ENCODE measurements around the gene OR2M7.
"Not testable (repeated sequence)": the region's sequence is repeated elsewhere in the genome, so short reads cannot be mapped to it uniquely, and the experiment has no call there.

OR2M7 gene, protein sequence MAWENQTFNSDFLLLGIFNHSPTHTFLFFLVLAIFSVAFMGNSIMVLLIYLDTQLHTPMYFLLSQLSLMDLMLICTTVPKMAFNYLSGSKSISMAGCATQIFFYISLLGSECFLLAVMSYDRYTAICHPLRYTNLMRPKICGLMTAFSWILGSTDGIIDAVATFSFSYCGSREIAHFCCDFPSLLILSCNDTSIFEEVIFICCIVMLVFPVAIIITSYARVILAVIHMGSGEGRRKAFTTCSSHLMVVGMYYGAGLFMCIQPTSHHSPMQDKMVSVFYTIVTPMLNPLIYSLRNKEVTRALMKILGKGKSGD

DNA sequence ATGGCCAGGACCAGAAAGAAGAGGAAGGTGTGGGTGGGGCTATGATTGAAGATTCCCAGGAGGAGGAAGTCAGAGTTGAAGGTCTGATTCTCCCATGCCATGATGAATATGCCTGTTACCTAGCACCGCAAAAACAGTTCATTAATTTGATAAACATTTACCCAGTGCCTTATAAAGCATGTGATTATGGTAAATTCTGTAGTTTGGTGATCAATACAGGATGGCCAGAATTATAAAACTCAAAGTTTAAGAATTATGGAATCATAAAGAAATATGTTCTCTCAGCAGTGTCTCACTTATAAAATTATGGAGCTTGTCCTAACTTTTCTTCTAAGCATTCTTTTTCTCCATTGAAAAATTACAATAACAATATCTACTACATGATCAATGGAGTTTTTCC is at the start of gene OR2M7:
OR2M7 (minus strand) TSS at position 101 of the 400 bp plus-strand sequence; CDS start at position 101, 0 bp downstream.
- FAIRE-seq: no peak

DNA sequence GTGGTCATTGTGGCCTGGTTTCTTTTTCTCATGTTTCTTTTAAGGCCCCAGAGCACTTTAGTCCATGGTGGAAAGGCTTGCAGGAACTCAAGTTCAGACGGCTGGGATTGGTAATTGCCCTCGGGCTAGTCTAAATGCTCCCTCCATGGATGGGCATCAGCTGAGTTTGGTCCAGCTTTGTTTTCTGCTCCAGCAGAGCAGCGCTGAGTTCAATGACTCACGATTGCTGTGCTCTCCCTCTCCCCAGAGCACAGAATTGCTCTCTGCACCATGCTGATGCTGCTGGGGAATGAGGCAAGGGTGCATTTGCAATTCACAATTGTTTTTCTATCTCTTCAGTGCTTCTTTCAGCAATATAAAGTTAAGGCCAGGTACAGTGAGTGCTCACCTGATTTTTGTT is 49.4 kb upstream of the OR2M7 start:
- FAIRE-seq (no peak), DNase-seq (ENCODE audit: insufficient read length, low spot score) (no peak)

More for the DNA sequence above, at the start of gene OR2M7:
- no peak for DNase-seq (ENCODE audit: insufficient read length, low spot score)

DNA sequence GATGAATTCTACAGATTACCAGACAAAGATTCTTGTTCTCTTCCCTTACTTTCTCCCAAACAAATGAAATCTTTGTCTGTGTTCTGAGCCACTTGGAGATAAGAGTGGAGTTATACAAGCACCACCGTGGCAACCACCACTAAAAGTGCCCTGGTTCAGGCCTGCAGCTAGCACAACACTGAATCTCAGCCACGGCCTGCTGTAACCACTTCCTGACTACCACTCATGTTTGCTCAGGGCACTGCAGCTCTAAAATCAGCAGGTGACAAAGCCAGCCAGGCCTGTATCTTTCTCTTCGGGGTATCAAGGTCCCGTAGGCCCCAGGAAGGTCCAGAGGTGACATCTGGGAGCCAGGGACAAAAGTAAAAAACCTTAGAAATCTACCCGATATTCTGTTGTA is 48.0 kb upstream of the OR2M7 start:
- FAIRE-seq (no peak), DNase-seq (ENCODE audit: insufficient read length, low spot score) (no peak)

DNA sequence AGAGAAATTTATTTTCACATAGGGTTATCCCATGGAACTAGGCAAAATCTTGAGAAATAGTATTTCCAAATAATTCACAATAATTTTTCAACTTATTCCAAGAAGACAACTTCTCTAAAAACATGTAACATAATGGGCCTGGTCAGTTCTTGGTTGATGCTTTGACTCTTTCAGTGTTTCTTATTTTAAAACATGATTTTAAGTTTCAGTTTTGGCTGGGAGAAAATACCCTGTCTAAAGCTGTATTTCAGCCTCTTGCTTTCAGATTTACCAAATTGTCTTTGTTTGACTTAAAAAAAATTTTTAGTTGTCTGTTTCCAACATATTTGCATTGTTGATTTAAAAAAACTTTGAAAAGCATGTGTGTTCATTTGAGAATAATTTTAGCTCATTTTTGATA is 42.2 kb upstream of the OR2M7 start:
- FAIRE-seq (no peak), DNase-seq (ENCODE audit: insufficient read length, low spot score) (no peak)

DNA sequence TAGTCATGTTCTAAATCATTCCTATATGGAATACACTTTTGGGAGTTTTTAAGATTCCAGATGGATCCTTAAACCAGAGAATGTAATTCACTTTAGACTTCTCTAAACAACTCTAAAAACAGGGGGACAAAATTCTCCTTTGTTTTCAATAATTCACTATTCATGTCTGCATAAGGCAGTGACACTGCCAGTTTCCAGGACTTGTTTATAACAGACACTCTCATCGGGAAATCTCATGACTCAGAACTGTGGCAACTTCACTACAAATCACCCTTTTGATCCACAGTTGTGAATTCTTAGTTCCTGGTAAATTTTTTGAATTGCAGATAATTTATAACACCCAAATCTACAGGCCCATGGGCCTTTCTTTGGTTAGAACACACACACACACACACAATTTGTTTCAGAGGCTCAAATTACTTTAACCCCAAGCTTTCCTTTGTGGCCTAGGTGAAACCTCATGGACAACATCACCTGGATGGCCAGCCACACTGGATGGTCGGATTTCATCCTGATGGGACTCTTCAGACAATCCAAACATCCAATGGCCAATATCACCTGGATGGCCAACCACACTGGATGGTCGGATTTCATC is 36.9 kb upstream of the OR2M7 start, which contains the start of gene OR2T4:
OR2T4 (plus strand) TSS at position 545 of the 595 bp plus-strand sequence; CDS start at position 545, 0 bp downstream.
- DNase-seq (ENCODE audit: insufficient read length, low spot score): no peak
- no peak for FAIRE-seq

DNA sequence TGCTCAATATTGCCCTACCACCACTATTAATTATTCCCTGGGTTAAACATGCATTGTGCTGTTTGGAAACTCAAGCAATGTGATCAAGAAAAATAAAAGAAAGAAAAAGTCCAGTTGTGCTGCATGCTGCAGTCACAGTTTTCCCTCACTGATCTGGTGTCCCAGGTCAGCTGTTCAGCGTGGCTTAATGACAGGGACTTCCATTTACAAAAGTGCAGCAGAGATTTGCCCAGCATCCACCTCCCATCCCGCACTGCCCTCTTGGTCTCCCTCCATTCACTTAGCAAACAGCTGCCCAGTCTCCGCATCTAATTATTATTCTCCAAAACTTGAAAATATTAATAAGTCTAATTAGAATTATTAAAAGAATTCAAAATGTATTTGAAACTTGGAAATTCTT is 35.0 kb upstream of the OR2M7 start:
- DNase-seq (ENCODE audit: insufficient read length, low spot score) (no peak), FAIRE-seq (no peak)

DNA sequence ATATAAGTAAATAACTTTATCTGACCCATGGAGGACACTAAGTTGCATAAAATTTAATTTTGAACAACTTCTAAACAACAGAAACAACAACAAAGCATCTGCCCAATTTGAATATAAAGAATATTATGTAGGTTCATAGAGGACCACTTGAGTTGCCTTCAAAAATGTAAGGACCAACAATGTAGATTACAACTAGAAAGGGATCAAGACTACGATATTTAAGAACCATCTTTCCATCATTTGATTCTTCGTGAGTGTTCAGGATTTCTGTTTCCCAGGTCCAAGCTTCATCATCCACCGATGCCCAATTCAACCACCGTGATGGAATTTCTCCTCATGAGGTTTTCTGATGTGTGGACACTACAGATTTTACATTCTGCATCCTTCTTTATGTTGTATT is 24.1 kb upstream of the OR2M7 start, which contains the start of gene OR14C36:
OR14C36 (plus strand) TSS at position 301 of the 400 bp plus-strand sequence; CDS start at position 301, 0 bp downstream.
- FAIRE-seq (no peak), DNase-seq (ENCODE audit: insufficient read length, low spot score) (no peak)

DNA sequence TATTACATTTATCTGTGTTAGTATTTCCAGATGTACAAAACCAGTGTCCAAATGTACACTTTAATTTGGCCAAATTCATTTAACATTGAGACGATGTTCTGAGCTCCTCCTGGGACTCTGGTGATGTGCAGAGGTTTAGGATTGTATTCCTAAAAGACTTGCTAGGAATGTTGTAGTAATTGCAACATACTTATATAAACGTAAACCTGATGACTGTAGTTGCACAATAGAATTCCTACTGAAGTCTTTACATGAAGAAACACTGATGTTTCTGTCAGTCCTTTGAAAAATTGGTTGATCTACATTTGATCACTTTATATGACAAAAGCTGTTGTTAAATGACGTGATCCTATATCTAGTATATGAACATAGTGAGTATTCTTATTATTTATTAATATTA is 19.1 kb upstream of the OR2M7 start:
- FAIRE-seq (no peak), DNase-seq (ENCODE audit: insufficient read length, low spot score) (no peak)

DNA sequence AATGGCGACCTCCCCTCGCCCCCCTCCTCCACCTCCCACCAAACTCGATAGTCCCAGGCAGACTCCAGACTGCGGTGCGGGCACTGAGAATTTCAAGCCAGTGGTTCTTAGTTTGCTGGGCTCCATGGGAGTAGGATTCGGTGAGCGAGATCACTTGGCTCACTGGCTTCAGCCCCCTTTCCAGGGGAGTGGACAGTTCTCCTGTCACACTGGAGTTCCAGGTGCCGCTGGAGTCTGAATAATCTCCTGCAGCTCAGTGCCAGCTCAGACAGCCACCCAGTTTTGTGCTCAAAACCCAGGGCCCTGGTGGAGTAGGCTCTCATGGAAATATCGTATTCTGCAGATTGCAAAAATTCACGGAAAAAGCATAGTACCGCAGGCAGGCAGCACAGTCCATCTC is 7.6 kb downstream of the OR2M7 start:
- FAIRE-seq: no peak
- DNase-seq (ENCODE audit: insufficient read length, low spot score): no peak

DNA sequence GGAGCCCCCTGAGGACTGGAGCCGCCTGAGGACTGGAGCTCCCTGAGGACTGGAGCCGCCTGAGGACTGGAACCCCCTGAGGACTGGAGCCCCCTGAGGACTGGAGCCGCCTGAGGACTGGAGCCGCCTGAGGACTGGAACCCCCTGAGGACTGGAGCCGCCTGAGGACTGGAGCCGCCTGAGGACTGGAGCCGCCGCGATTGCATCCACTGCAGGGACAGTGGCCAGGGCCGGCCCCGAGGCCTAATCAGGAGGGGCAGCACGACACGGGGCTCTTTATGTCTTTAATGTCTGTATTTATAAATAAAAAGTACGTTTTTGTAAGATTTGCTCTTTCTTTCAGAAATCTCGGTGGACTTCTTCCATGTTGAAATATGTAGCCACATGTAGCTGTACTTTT is 17.6 kb downstream of the OR2M7 start:
- FAIRE-seq; DNase-seq (ENCODE audit: insufficient read length, low spot score): not testable (repeated sequence)

DNA sequence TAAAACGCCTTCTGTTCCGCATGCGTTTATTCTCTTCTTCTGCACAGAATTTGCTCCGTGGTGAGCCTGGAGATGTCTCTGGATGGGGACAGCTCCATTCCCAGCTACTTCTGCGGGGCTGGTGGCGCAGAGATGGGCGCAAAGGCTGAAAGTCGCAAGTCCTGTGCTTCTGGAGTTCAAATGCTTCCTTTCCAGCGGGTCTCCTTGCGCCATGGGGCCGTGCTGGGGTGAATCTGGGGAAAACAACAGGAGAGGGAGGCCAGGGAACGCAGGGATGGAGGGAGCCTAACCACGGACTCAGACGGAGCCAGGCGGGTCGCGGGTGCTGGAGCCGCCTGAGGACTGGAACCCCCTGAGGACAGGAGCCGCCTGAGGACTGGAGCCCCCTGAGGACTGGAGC is 18.3 kb downstream of the OR2M7 start:
- FAIRE-seq (no peak), DNase-seq (ENCODE audit: insufficient read length, low spot score) (no peak)

DNA sequence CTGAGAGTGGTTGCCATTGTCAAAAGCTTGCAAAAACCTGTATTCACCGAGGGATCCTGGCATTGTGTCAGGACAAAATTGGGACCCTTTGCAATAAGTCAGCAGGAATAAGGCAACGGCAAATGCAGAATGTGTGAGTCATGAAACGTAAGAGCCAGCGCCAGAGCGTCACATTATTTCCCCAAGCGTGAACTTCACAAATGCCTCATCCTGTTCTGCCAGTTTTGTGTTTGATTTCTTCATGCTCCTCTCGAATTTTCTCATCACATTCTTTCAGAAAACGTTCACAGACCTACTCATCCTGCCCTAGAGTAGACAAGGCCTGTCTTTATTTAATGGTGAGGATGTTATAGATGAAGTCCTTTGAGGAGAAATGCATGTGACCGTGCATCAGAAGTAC is 18.7 kb downstream of the OR2M7 start:
- not testable (repeated sequence) for DNase-seq (ENCODE audit: insufficient read length, low spot score); FAIRE-seq

DNA sequence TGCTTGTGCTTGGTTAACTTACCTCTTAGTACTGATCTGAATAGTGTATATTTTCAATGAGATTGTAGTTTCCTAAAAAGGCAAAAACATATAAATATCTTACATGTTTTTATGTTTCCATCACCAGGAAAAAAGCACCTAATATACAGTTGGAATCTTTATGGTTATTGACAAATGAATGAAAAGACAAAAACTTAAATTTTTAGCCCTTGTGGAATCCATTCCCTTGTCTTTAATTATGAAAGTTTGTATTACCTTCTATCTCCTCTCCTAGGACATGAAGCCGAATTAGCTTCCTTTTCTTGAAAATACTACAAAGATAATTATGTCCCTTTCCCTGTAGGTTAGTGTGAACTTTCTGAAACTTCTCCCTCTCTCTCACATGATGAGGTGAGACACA is 21.0 kb downstream of the OR2M7 start, which contains the start of gene OR2T12:
OR2T12 (minus strand) TSS at position 101 of the 400 bp plus-strand sequence. CDS start 7,846 bp downstream, outside the sequence.
- DNase-seq (ENCODE audit: insufficient read length, low spot score) (no peak), FAIRE-seq (no peak)

DNA sequence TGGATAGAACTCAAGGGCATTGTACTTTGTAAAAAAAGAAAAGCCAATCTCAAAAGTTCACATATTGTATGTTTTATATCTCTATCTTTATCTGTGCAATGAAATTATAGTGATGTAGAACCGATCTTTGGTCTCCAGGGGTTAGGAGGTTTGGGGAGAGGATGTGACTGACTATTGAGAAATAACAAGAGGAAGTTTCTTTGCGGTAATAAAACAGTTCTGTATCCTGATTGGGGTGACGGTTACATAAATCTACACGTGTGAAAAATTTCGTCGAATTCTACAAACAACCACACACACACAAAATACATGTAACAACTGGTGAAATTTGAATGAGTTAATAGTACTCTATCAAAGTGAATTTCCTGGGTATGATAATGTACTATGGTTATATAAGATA is 36.0 kb downstream of the OR2M7 start:
- FAIRE-seq: no peak
- DNase-seq (ENCODE audit: insufficient read length, low spot score): no peak

DNA sequence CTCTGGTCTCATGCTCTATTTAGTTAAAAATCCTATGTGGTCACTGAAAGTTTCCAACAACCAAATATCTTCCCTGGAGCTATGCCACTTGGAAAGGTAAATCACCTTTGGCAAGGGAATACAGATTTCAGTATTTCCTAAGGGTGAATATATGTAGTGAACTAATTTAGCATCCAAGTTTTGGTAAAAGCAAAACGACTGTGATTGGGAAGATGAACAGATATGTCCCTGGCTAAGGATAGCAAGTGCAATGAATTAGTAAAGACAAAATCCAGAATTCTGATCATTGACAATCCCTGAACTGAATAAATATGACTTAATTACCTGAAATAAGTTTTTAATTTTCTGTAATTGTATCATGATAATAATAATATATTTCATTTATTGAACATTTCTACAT is 46.5 kb downstream of the OR2M7 start, which contains the start of gene OR2T33:
OR2T33 (minus strand) TSS at position 101 of the 400 bp plus-strand sequence. CDS start 4,162 bp downstream, outside the sequence.
- FAIRE-seq: no peak
- no peak for DNase-seq (ENCODE audit: insufficient read length, low spot score)

Data from HTR-8/SVneo (cell line).